Vagina (tissue), 2 donors: ENCODE data around the gene ITPR3.

Experiments used
- POLR2AphosphoS5 ChIP-seq, 2 donors: sonication (generic); formaldehyde crosslinking; IDR thresholded peaks; one replicate each; pipeline ENCODE4 v1.9.0; 2017; ENCODE audit warnings: antibody characterized with exemption in 2 of 2, mild to moderate bottlenecking in 2 of 2, low read depth in 1 of 2; ENCODE audit not compliant: insufficient read depth in 1 of 2
- TF ChIP-seq, protein P1 (sequence below), 3 experiments: fragments of 450-650 bp in 2 of 3; fragments of 200-600 bp in 1 of 3; sonication (generic) in 1 of 3; IDR thresholded peaks; one replicate each; pipeline ENCODE4 v1.5.1; 2017 to 2019; ENCODE audit warnings: antibody characterized with exemption in 3 of 3, mild to moderate bottlenecking in 2 of 3, moderate library complexity in 2 of 3

DNA sequence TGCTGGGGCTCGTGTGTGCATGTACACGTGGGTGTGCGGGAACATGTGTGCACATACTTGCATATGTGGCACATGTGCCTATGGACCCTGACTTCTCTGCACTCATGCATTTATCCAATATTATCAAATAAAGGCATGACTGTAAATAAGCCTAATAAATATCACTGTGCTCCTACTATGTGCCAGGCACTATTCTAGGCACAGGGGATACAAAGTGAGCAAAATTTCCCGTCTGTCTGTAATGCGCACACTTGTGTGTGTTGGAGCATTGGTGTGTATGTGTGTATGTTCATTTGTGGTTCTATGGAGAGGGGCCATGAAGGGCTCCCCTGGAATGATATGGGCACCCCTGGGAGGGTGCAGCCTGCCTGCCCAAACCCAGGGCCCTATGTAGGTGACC lies 41.9 kb downstream of the ITPR3 start:
- TF ChIP-seq, protein P1, sequence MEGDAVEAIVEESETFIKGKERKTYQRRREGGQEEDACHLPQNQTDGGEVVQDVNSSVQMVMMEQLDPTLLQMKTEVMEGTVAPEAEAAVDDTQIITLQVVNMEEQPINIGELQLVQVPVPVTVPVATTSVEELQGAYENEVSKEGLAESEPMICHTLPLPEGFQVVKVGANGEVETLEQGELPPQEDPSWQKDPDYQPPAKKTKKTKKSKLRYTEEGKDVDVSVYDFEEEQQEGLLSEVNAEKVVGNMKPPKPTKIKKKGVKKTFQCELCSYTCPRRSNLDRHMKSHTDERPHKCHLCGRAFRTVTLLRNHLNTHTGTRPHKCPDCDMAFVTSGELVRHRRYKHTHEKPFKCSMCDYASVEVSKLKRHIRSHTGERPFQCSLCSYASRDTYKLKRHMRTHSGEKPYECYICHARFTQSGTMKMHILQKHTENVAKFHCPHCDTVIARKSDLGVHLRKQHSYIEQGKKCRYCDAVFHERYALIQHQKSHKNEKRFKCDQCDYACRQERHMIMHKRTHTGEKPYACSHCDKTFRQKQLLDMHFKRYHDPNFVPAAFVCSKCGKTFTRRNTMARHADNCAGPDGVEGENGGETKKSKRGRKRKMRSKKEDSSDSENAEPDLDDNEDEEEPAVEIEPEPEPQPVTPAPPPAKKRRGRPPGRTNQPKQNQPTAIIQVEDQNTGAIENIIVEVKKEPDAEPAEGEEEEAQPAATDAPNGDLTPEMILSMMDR (IDR thresholded peaks at IDR 0.05): no peak
- no peak for TF ChIP-seq POLR2AphosphoS5 (IDR thresholded peaks at IDR 0.05; ENCODE audit: insufficient read depth in 1 of 2, low read depth in 1 of 2)
